HG03469 (cell line): ENCODE data around the gene RAB1A.
"Not testable (repeated sequence)": the region's sequence is repeated elsewhere in the genome, so short reads cannot be mapped to it uniquely, and the experiment has no call there.

Source experiments
- ATAC-seq: cut with Tn5 transposase; IDR thresholded peaks from one replicate; pipeline ENCODE4 v1.9.1; 2021; ENCODE audit warnings: mild to moderate bottlenecking, moderate library complexity, moderate number of reproducible peaks; ENCODE audit not compliant: unreplicated experiment

RAB1A gene

GRCh38 chr2:65129826-65130663, at the start of gene RAB1A:
Gene RAB1A (minus strand): TSS chr2:65130106. CDS start chr2:65129915, 191 bp downstream.
- peak; percentile 95 for ATAC-seq

- no peak for ATAC-seq
These were observed 48.0 kb upstream of the RAB1A start for GRCh38 chr2:65177751-65178442.

DNA sequence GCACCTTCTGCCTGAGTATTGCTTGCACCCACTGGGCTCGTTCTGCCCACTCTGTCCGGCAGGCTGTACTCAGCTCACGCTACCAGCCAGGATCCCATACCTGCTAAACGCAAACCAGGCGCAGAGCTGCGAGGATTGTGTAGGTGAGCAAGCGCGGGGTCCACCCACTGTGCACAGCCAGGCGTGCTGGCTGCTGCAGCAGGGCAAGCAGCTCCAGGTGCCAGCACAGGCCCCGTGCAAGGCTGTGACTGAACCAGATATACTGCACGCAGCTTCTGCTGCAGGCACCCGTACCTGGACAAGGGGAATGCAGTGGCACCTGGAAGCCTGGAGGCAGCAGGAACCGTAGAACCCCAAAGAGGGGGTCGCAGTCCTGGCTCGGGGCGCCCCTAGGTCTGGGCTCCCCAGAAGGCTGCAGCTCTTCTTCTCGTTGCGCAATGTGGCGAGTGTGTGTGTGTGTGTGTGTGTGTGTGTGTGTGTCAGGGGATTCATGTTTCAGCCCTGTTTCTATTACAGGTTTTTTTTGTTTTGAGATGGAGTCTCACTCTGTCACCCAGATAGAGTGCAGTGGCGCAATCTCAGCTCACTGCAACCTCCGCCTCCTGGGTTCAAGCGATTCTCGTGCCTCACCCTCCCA, 46.1 kb upstream of the RAB1A start:
- no peak for ATAC-seq

DNA sequence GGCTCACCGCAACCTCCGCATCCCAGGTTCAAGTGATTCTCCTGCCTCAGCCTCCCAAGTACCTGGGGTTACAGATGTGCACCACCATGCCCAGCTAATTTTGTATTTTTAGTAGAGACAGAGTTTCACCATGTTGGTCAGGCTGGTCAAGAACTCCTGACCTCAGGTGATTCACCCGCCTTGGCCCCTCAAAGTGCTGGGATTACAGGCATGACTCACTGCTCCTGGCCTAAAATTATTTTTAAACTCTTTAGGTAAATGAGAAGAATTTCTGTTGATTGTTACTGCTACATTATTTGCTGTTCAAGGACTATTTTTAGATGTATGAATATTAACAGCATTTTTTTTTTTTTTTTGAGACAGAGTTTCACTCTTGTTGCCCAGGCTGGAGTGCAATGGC, 44.1 kb upstream of the RAB1A start:
- ATAC-seq = not testable (repeated sequence)

- ATAC-seq = no peak
These were observed 43.3 kb upstream of the RAB1A start for GRCh38 chr2:65172994-65173790.

DNA sequence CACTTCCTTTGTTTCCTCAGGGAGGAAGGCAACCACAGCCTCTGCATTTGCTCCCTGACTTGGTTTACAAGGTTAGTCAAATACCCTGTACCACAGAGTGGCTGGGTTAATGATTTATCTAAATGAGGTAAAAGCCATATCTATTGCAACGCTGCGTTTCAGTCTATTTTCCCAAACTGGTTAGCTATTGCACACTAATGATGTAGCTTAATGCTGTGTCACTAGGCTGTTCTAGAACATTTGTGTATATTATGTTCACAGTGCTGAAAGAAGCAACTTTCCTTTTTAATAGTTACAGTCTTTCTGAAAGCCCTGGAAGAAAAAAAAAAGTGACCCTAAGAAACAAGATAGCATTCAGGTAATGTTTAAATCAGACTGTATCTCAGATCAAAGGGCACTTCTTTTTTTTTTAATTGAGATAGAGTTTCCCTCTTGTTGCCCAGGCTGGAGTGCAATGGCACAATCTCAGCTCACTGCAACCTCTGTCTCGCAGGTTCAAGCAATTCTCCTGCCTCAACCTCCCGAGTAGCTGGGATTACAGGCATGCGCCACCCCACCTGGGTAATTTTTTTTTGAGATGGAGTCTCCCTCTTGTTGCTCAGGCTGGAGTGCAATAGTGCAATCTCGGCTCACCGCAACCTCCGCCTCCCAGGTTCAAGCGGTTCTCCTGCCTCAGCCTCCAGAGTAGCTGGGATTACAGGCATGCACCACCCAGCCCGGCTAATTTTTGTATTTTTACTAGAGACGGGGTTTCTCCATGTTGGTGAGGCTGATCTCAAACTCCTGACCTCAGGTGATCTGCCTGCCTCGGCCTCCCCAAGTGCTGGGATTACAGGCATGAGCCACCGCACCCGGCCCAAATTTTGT, 40.9 kb upstream of the RAB1A start:
- not testable (repeated sequence) for ATAC-seq

DNA sequence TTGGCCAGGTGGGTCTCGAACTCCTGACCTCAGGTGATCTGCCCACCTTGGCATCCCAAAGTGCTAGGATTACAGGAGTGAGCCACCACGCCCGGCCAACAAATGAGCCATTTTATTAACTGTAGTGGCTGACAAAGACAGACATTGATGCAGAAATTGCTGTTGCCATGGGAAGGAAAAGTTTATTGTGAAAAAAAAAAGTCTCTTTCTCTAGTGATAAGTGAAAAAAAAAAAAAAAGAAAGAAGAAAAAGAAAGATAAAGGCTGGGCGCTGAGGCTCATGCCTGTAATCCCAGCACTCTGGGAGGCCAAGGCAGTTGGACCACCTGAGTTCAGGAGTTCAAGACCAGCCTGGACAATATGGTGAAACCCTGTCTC, 39.8 kb upstream of the RAB1A start:
- no peak for ATAC-seq

GRCh38 chr2:65165558-65165957, 35.7 kb upstream of the RAB1A start:
- ATAC-seq = no peak

GRCh38 chr2:65164426-65164891, 34.6 kb upstream of the RAB1A start:
- no peak for ATAC-seq

GRCh38 chr2:65161551-65162100, 31.7 kb upstream of the RAB1A start:
- no peak for ATAC-seq

GRCh38 chr2:65159906-65160305, 30.0 kb upstream of the RAB1A start:
- ATAC-seq = no peak

DNA sequence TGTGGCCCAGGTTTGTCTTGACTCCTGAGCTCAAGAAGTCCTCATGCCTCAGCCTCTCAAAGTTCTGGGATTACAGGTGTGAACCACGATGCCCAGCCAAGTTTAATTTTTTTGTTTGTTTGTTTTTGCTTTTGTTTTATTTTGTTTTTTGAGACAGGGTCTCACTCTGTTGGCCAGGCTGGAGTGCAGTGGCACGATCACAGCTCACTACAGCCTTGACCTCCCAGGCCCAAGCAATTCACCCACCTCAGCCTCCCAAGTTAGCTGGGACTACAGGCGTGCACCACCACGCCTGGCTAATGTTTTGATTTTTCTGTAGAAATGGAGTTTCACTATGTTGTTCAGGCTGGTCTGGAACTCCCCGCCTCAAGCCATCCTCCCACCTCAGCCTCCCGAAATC, 29.4 kb upstream of the RAB1A start:
- no peak for ATAC-seq

DNA sequence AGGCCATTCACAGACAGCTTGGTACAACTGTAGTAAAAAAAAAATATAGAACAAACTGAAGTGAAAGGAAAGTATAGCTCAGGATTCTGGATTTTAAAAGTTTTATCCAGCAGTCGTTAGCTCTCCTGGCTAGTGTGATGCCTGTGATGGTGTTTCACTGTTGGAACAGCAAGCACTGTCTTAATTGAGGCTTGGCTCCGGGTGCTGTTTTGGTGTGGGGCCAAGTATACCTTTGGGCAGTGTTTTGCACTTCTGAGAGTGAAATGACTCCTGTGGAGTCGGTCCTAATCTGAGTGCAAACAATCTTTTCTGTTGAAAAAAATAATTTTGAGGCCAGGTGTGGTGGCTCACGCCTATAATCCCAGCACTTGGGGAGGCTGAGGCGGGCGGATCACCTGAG, 28.7 kb upstream of the RAB1A start:
- no peak for ATAC-seq

DNA sequence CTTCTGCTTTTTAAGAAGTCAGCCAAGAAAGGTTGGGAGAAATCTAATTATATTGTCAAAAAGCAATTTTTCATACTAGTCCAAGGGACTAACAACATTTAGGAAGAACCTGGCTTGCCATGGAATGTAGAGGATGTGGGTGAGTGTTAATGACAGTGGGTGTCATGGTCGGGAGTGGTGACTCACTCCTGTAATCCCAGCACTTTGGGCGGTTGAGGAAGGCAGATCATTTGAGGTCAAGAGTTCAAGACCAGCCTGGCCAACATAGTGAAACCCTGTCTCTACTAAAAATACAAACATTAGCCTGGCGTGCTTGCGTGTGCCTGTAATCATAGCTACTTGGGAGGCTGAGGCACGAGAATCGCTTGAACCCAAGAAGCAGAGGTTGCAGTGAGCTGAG, 27.9 kb upstream of the RAB1A start:
- ATAC-seq = not testable (repeated sequence)

GRCh38 chr2:65156041-65156440, 26.1 kb upstream of the RAB1A start:
- ATAC-seq = no peak

DNA sequence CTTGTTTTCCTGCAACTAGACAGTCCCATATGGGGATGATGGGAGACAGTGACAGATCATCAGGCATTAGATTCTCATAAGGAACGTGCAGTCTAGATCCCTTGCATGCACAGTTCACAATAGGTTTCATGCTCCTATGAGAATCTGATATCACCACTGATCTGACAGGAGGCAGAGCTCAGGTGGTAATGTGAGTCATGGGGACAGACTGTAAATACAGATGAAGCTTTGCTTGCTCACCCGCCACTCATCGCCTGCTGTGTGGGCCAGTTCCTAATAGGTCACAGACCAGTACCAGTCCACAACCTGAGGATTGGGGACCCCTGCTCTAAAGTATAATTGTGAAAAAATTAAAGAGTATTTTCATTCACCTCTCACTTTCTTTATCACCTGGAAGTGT, 23.6 kb upstream of the RAB1A start:
- no peak for ATAC-seq

DNA sequence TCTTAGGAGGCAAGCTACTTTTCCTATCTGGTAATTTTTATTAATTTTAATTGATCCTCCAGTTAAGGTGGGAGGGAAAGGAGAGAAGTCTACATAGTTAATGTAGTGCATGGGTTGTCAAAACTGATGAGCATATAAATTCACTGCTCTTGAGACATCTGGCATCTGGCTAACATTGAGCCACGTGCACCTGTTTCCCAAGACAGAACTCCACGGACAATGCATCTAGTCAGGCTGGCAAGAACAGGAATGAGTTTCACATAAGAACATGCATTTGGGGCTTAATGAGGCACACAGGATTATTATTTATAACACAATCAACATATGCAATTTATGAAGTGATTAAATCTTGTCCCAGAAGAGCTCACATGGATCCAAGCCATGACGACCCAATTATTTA, 16.2 kb upstream of the RAB1A start:
- no peak for ATAC-seq

GRCh38 chr2:65144571-65144970, 14.7 kb upstream of the RAB1A start:
- ATAC-seq = no peak

- no peak for ATAC-seq
These were observed 12.6 kb upstream of the RAB1A start for GRCh38 chr2:65142515-65142914.
